Large intestine (tissue), 3 donors: ENCODE results near the gene PHOSPHO1. TPM values are rescaled to one million over a fixed set of nuclear protein-coding genes. Genes with fewer than 3 reads are reported as not detected.
"Not testable (repeated sequence)": the region's sequence is repeated elsewhere in the genome, so short reads cannot be mapped to it uniquely, and the experiment has no call there.

ENCODE experiments used
- DNase-seq, 2 donors: peaks; one replicate each; pipeline versions ENCODE4 v3.0.0 to v3.0.0-alpha.2; 2013
- H3K27ac ChIP-seq: one replicate; pipeline ENCODE4 v1.5.1; 2013; ENCODE audit warnings: low read length
- H3K27me3 ChIP-seq: 2 replicates; pipeline ENCODE4 v1.6.1; 2013; ENCODE audit warnings: low read length; ENCODE audit not compliant: control insufficient read depth, insufficient read depth
- H3K36me3 ChIP-seq: 2 replicates; pipeline ENCODE4 v1.6.1; 2013; ENCODE audit warnings: low read length; ENCODE audit not compliant: control insufficient read depth, insufficient read depth
- H3K4me1 ChIP-seq: one replicate; pipeline ENCODE4 v1.6.1; 2013; ENCODE audit warnings: low read length; ENCODE audit not compliant: control insufficient read depth, insufficient read depth
- H3K4me3 ChIP-seq: one replicate; pipeline ENCODE4 v1.5.1; 2013; ENCODE audit warnings: low read length
- H3K9me3 ChIP-seq: one replicate; pipeline ENCODE4 v1.6.1; 2013; ENCODE audit warnings: mild to moderate bottlenecking, low read depth, low read length, moderate library complexity; ENCODE audit not compliant: control insufficient read depth
- WGBS: methylation state at CpG from one replicate; pipeline ENCODE4 v1.1.5; 2013; ENCODE audit warnings: low lambda C conversion rate; ENCODE audit not compliant: insufficient coverage; 5-methylcytosine and 5-hydroxymethylcytosine counted together
- polyA plus RNA-seq: library from polyadenylated mRNA; unstranded; fragments of 120-200 nt; gene quantifications from one replicate; pipeline ENCODE4 v1.2.1, GENCODE V29; 2013

Gene PHOSPHO1
- polyA plus RNA-seq, 1 donor = 2.3 TPM

DNA sequence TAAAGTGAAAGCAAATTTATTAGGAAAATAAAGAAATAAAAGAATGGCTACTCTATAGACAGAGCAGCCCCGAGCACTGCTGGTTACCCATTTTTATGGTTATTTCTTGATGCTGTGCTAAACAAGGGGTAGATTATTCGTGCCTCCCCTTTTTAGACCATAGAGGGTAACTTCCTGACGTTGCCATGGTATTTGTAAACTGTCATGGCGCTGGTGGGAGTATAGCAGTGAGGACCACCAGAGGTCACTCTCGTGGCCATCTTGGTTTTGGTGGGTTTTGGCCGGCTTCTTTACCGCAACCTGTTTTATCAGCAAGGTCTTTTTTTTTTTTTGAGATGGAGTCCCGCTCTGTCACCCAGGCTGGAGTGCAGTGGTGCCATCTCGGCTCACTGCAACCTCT, 31.0 kb upstream of the PHOSPHO1 start:
- not testable (repeated sequence) for DNase-seq, H3K4me1 ChIP-seq, H3K27ac ChIP-seq, H3K4me3 ChIP-seq, H3K36me3 ChIP-seq, H3K9me3 ChIP-seq
- H3K27me3 ChIP-seq = peaks cover 13% of the 10 kb centered on the region
- 100% methylated on average over 1 of the region's 9 CpGs for WGBS

GRCh38 chr17:49260817-49261291, 30.3 kb upstream of the PHOSPHO1 start:
- DNase-seq = no peak
- H3K27ac ChIP-seq = no peak overlapping the region
- WGBS = no CpG with 5 or more reads among the region's 11 CpGs
- peak overlapping the region; percentile 45 for H3K4me3 ChIP-seq
- peaks cover 13% of the 10 kb centered on the region for H3K27me3 ChIP-seq
- no peaks in the 10 kb centered on the region for H3K4me1 ChIP-seq
- H3K9me3 ChIP-seq = no peaks in the 10 kb centered on the region
- H3K36me3 ChIP-seq = no peaks in the 10 kb centered on the region

DNA sequence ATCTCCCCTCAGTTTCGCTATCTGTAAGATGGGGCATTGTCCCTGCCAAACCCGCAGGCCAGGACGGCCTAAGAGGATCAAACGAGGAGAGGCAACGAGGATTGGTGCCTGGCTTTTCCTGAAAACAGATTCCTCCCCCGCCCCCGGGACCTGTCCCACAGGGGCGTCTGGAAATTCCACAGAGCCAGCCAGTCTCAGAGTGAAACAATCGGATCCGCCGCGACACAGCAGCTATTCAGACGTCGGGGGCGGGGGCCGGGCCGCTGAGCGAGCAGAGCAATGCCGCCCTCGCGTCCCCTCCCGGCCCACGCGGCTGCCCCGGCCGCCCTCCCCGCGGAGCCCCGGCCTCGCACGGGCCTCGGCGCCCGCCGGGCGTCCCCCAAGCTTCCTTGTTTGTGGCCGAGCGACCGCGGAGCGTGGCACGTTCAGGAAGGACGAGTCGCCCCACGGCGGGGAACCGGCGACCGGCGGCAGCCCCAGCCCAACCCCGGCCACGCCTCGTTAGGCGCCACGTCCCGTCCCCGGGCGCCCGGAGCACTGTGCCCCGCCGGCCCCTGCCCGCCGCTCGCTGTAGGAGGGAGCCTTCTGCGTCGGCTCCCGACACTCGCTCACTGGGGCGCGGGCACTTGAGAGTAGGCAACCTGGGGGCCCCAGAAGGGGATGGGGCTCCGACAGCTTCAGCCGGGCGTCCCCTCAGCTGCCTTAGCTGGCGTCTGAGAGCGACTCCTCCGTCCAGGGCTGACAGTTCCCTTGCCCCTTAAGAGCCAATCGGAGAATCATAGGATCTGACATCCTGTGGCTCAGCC, 29.6 kb upstream of the PHOSPHO1 start:
- Histone ChIP-seq H3K27me3 (peaks cover 13% of the 10 kb centered on the region), H3K4me3 (peak overlapping the region; percentile 45), H3K4me1 (no peaks in the 10 kb centered on the region), H3K36me3 (no peaks in the 10 kb centered on the region), H3K27ac (no peak overlapping the region), H3K9me3 (no peaks in the 10 kb centered on the region)
- WGBS = no CpG with 5 or more reads among the region's 77 CpGs
- DNase-seq = peak; percentile 24 to 64

DNA sequence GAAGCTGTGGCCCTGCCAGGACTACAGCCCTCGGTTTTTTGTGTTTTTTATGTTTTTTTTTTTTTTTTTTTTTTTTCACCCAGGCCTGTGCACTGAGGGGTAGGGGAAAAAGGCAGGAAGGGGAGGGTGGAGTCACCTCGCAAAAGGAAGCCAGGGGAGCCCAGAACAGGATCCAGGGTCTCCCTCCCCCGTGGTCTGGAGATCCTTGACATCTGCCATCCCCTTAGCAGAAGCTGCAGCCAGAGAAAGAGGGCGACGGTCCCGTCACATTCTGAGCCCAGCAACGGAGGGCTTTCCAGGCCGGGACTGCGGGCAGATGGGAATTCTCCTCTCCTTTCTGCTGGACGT, 29.1 kb upstream of the PHOSPHO1 start:
- no CpG with 5 or more reads among the region's 10 CpGs for WGBS
- no peak for DNase-seq
- peaks cover 13% of the 10 kb centered on the region for H3K27me3 ChIP-seq
- no peaks in the 10 kb centered on the region for H3K4me1 ChIP-seq
- H3K9me3 ChIP-seq = no peaks in the 10 kb centered on the region
- H3K27ac ChIP-seq = no peak overlapping the region
- no peaks in the 10 kb centered on the region for H3K36me3 ChIP-seq
- peak overlapping the region; percentile 45 for H3K4me3 ChIP-seq

DNA sequence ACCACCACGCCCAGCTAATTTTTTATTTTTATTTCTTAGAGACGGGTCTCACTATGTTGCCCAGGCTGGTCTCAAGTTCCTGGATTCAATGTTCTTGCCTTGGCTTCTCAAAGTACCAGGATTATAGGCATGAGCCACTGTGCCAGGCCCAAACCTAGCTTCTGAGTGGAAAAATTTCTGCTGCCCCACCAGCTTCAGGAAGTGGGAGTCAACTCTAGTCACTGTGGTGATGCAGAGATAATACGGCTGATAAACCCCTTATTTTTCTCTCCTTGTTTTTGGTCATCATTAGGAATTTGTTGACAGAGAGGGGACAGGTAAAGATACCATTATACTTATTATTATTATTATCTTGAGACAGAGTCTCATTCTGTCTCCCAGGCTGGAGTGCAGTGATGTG, 27.8 kb upstream of the PHOSPHO1 start:
- H3K4me1 ChIP-seq = no peaks in the 10 kb centered on the region
- WGBS = no CpG with 5 or more reads among the region's 3 CpGs

GRCh38 chr17:49255125-49255524, 24.5 kb upstream of the PHOSPHO1 start:
- H3K4me1 ChIP-seq = no peaks in the 10 kb centered on the region
- H3K9me3 ChIP-seq = no peaks in the 10 kb centered on the region
- no peak overlapping the region for H3K27ac ChIP-seq
- no peak overlapping the region for H3K4me3 ChIP-seq
- H3K36me3 ChIP-seq = no peaks in the 10 kb centered on the region
- peaks cover 4% of the 10 kb centered on the region for H3K27me3 ChIP-seq
- no CpG with 5 or more reads among the region's 5 CpGs for WGBS
- no peak for DNase-seq

More for the DNA sequence above, 27.8 kb upstream of the PHOSPHO1 start:
- no peak for DNase-seq
- H3K27ac ChIP-seq = no peak overlapping the region
- H3K4me3 ChIP-seq = no peak overlapping the region
- peaks cover 13% of the 10 kb centered on the region for H3K27me3 ChIP-seq
- H3K9me3 ChIP-seq = no peaks in the 10 kb centered on the region
- H3K36me3 ChIP-seq = no peaks in the 10 kb centered on the region

- no peaks in the 10 kb centered on the region for H3K9me3 ChIP-seq
- H3K36me3 ChIP-seq = no peaks in the 10 kb centered on the region
- H3K27ac ChIP-seq = no peak overlapping the region
- H3K4me1 ChIP-seq = no peaks in the 10 kb centered on the region
- whole genome bisulfite sequencing = no CpG with 5 or more reads among the region's 4 CpGs
- H3K4me3 ChIP-seq = no peak overlapping the region
- DNase-seq = no peak
- H3K27me3 ChIP-seq = no peaks in the 10 kb centered on the region
Observed at GRCh38 chr17:49254066-49254465, 23.5 kb upstream of the PHOSPHO1 start.

GRCh38 chr17:49252148-49252695, 21.6 kb upstream of the PHOSPHO1 start:
- no CpG with 5 or more reads among the region's 6 CpGs for WGBS
- Histone ChIP-seq H3K4me1 (no peaks in the 10 kb centered on the region), H3K36me3 (no peaks in the 10 kb centered on the region), H3K9me3 (no peaks in the 10 kb centered on the region), H3K27me3 (no peaks in the 10 kb centered on the region), H3K4me3 (no peak overlapping the region), H3K27ac (no peak overlapping the region)
- DNase-seq = peak in 1 of 2 donors; percentile 37

GRCh38 chr17:49249890-49250522, 19.4 kb upstream of the PHOSPHO1 start:
- no peaks in the 10 kb centered on the region for H3K9me3 ChIP-seq

DNA sequence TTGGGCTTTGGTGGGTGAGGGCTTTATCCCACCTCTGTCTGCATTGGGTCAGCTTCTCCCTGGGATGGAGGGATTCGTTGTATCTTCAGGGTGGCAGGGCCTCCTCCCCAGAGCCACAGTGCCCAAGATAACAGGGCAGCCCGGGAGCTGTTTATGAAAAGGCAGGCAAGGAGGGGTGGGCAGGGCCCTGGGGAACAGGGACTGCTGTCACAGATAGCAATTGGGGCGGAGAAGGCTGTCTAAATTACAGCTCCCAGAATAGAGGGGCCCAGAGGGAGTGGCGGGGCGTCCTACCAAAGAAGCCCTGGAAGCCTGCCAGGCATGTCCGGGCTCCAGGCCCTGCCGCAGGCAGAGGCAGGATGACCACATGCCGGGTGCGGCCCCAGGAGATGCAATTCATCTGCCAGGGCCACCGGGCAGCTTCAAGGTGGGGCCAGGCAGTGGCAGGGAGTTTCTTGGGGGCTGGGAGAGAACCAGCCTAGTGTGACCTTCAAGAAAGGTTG, 18.8 kb upstream of the PHOSPHO1 start:
- no CpG with 5 or more reads among the region's 10 CpGs for WGBS
- Histone ChIP-seq H3K4me3 (no peak overlapping the region), H3K9me3 (no peaks in the 10 kb centered on the region), H3K4me1 (no peaks in the 10 kb centered on the region), H3K27ac (no peak overlapping the region), H3K36me3 (no peaks in the 10 kb centered on the region), H3K27me3 (no peaks in the 10 kb centered on the region)
- DNase-seq = no peak

More at GRCh38 chr17:49249890-49250522, 19.4 kb upstream of the PHOSPHO1 start:
- H3K27me3 ChIP-seq = no peaks in the 10 kb centered on the region
- H3K27ac ChIP-seq = no peak overlapping the region
- no peaks in the 10 kb centered on the region for H3K36me3 ChIP-seq
- no peak for DNase-seq
- no CpG with 5 or more reads among the region's 12 CpGs for WGBS
- no peaks in the 10 kb centered on the region for H3K4me1 ChIP-seq
- no peak overlapping the region for H3K4me3 ChIP-seq
